ENCODE data around the gene TTYH2.

DNA sequence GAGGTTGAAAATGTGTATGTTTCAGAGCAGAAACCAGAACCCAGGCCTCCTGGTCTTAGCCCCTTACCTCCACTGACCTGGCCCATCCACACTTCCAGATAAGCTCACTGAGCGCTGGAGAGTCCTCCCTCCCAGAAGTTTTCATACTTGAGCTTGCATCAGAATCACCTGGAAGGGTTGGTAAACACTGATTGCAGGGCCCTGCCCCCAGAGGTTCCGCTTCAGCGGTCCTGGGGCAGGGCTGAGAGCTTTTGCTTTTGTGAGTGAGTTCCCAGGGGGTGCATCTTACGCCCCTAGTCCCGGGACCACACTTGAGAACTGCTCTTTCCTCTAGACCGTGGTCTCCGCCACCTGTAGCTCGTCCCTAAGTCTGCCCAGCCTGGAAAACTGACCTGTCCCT, 20.6 kb downstream of the TTYH2 start:
- TF ChIP-seq, protein P1, sequence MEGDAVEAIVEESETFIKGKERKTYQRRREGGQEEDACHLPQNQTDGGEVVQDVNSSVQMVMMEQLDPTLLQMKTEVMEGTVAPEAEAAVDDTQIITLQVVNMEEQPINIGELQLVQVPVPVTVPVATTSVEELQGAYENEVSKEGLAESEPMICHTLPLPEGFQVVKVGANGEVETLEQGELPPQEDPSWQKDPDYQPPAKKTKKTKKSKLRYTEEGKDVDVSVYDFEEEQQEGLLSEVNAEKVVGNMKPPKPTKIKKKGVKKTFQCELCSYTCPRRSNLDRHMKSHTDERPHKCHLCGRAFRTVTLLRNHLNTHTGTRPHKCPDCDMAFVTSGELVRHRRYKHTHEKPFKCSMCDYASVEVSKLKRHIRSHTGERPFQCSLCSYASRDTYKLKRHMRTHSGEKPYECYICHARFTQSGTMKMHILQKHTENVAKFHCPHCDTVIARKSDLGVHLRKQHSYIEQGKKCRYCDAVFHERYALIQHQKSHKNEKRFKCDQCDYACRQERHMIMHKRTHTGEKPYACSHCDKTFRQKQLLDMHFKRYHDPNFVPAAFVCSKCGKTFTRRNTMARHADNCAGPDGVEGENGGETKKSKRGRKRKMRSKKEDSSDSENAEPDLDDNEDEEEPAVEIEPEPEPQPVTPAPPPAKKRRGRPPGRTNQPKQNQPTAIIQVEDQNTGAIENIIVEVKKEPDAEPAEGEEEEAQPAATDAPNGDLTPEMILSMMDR (conservative IDR thresholded peaks at IDR 0.05; ENCODE audit: low read length) = no peak
- no peak for TF ChIP-seq EZH2phosphoT487 (IDR thresholded peaks at IDR 0.05; ENCODE audit: borderline replicate concordance, low read depth, low read length)
